GM23338 (cell line): Measurements from ENCODE around the gene CAPN15.

Experiments used
- CREB1 ChIP-seq: fragments of 250-450 bp; sonication (Bioruptor Pico); IDR thresholded peaks from 2 replicates; pipeline ENCODE4 v1.5.0; 2020; ENCODE audit warnings: low read depth, mild to moderate bottlenecking, moderate library complexity
- CTCF ChIP-seq, 2 experiments: fragments of 200-600 bp in 1 of 2; sonication (generic) in 1 of 2; conservative IDR thresholded peaks; 2 replicates each; pipeline versions ENCODE4 v1.5.1 to v1.6.1; 2016 to 2017; ENCODE audit warnings: antibody characterized with exemption in 2 of 2, low read depth in 2 of 2, mild to moderate bottlenecking in 2 of 2, moderate library complexity in 1 of 2
- EZH2 ChIP-seq: fragments of 200-600 bp; sonication (generic); IDR thresholded peaks from one replicate; pipeline ENCODE4 v1.8.0; 2017; ENCODE audit warnings: antibody characterized with exemption, mild to moderate bottlenecking, low read depth; ENCODE audit not compliant: unreplicated experiment
- EZH2phosphoT487 ChIP-seq: fragments of 200-600 bp; sonication (generic); IDR thresholded peaks from one replicate; pipeline ENCODE4 v1.8.1; 2018; ENCODE audit warnings: antibody characterized with exemption; ENCODE audit not compliant: unreplicated experiment
- JUNB ChIP-seq: IDR thresholded peaks from one replicate; pipeline ENCODE4 v1.6.1; 2016; ENCODE audit warnings: antibody characterized with exemption; ENCODE audit not compliant: unreplicated experiment
- NANOG ChIP-seq: IDR thresholded peaks from 2 replicates; pipeline ENCODE4 v1.6.1; 2016; ENCODE audit warnings: antibody characterized with exemption, borderline replicate concordance
- POLR2AphosphoS5 ChIP-seq: IDR thresholded peaks from 2 replicates; pipeline ENCODE4 v1.6.1; 2016; ENCODE audit warnings: antibody characterized with exemption, low read depth
- REST ChIP-seq: IDR thresholded peaks from one replicate; pipeline ENCODE4 v1.6.1; 2018; ENCODE audit warnings: antibody characterized with exemption; ENCODE audit not compliant: unreplicated experiment
- STAT1 ChIP-seq: IDR thresholded peaks from one replicate; pipeline ENCODE4 v1.6.1; 2016; ENCODE audit warnings: antibody characterized with exemption; ENCODE audit not compliant: unreplicated experiment

- TF ChIP-seq CTCF (conservative IDR thresholded peaks at IDR 0.05; ENCODE audit: low read depth in 2 of 2) (no peak), EZH2phosphoT487 (no peak), POLR2AphosphoS5 (no peak), EZH2 (no peak), CREB1 (CRISPR knock-in tag) (no peak), JUNB (no peak), STAT1 (no peak), NANOG (no peak), REST (no peak)
Observed at GRCh38 chr16:499924-500323, 27.6 kb upstream of the CAPN15 start.
